Testis (tissue), 3 donors: Measurements from ENCODE around the gene NAXE. TPM values are rescaled to one million over a fixed set of nuclear protein-coding genes. Genes with fewer than 3 reads are reported as not detected.
"Not testable (repeated sequence)": the region's sequence is repeated elsewhere in the genome, so short reads cannot be mapped to it uniquely, and the experiment has no call there.

Experiments used
- DNase-seq: peaks from one replicate; pipeline ENCODE4 v3.0.0-alpha.2; 2019
- H3K27ac ChIP-seq, 2 donors: fragments of 200-600 bp; sonication (generic); one replicate each; pipeline ENCODE4 v1.5.1; 2019
- H3K27me3 ChIP-seq: fragments of 200-600 bp; sonication (generic); one replicate; pipeline ENCODE4 v1.5.1; 2019
- H3K36me3 ChIP-seq: fragments of 200-600 bp; sonication (generic); one replicate; pipeline ENCODE4 v1.5.1; 2017; ENCODE audit warnings: low read depth; ENCODE audit errors: missing control alignments
- H3K4me1 ChIP-seq: fragments of 200-600 bp; sonication (generic); one replicate; pipeline ENCODE4 v1.5.1; 2019
- H3K4me3 ChIP-seq, 2 donors: fragments of 200-600 bp; sonication (generic); one replicate each; pipeline ENCODE4 v1.5.1; 2017 to 2019
- H3K9me3 ChIP-seq: fragments of 200-600 bp; sonication (generic); one replicate; pipeline ENCODE4 v1.5.1; 2017
- CTCF ChIP-seq, 3 experiments: fragments of 450-650 bp in 2 of 3; fragments of 200-600 bp in 1 of 3; sonication (generic) in 1 of 3; IDR thresholded peaks; one replicate each; pipeline ENCODE4 v1.5.1; 2016 to 2019; ENCODE audit warnings: antibody characterized with exemption in 3 of 3, mild to moderate bottlenecking in 2 of 3, moderate library complexity in 1 of 3
- POLR2A ChIP-seq: fragments of 450-650 bp; IDR thresholded peaks from one replicate; pipeline ENCODE4 v1.6.1; 2017; ENCODE audit warnings: antibody characterized with exemption, mild to moderate bottlenecking, moderate library complexity
- WGBS, 2 donors: methylation state at CpG; one replicate each; pipeline ENCODE4 v1.1.5; 2018; 5-methylcytosine and 5-hydroxymethylcytosine counted together
- intact Hi-C: fragments of 100-400 bp; cut with DNase I; formaldehyde crosslinking; loops from one replicate; pipeline ENCODE4 v1.15.1; 2023; ENCODE audit warnings: low total_unique reads
- polyA plus RNA-seq: library from polyadenylated mRNA; stranded (reverse); fragments of 350-450 nt; fragmentation: Illumina TruSeq; extraction: RNeasy Lipid Tissue Mini Kit (QIAGEN cat#74804); gene quantifications from one replicate; pipeline ENCODE4 v1.2.3, GENCODE V29; 2014; ENCODE audit warnings: low read depth, low replicate concordance; ENCODE audit not compliant: insufficient read depth
- total RNA-seq, 2 donors: library from RNA; depleted of rRNA; stranded (reverse); fragments of >200 nt; gene quantifications; one replicate each; pipeline ENCODE4 v1.2.3, GENCODE V29; 2016

Gene NAXE
- total and polyA plus RNA-seq, 3 donors from 2014 or later = 110 to 200 (median 142) TPM

DNA sequence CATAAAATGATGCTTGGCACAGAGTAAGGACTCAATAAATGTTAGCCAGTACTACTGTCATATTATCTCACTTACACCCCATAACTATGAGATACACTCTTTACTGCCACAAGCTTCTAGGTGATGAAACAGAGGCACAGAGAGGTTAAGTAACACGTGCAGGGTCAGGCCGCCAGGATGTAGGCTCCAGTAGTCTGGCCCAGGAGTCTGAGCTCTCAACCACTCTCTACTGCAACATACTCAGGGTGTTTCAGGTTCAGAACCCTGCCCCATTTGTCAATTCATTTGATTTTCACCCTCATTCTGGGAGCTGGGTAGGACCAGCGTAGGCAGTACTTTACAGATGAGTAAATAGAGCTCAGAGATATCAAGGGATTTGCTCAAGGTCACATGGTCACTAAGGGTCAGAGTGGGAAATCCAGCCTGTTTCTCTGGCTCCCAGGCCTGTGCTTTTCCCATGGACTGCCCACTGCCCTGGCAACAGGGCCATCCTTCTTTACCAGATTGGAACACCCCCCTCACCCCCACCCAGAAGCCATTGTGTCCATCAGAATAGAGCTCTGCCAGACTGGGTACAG is 40.4 kb upstream of the NAXE start:
- no peak overlapping the region for H3K4me3 ChIP-seq
- H3K36me3 ChIP-seq = no peaks in the 10 kb centered on the region
- DNase-seq = no peak
- no peaks in the 10 kb centered on the region for H3K4me1 ChIP-seq
- TF ChIP-seq POLR2A (no peak), CTCF (IDR thresholded peaks at IDR 0.05) (no peak)
- no peak overlapping the region for H3K27ac ChIP-seq
- H3K27me3 ChIP-seq = no peaks in the 10 kb centered on the region
- no peaks in the 10 kb centered on the region for H3K9me3 ChIP-seq
- WGBS, 2 donors = 78 to 88% methylated on average over 3 of the region's 3 CpGs
- intact Hi-C loops = no loop called here

GRCh38 chr1:156551869-156552268 is 39.7 kb upstream of the NAXE start:
- TF ChIP-seq CTCF (IDR thresholded peaks at IDR 0.05) (no peak), POLR2A (no peak)
- H3K27me3 ChIP-seq = no peaks in the 10 kb centered on the region
- no peaks in the 10 kb centered on the region for H3K9me3 ChIP-seq
- WGBS, 2 donors = 90 to 94% methylated on average over 6 of the region's 6 CpGs
- H3K27ac ChIP-seq = no peak overlapping the region
- H3K4me3 ChIP-seq = no peak overlapping the region
- no peaks in the 10 kb centered on the region for H3K36me3 ChIP-seq
- no peaks in the 10 kb centered on the region for H3K4me1 ChIP-seq
- intact Hi-C loops = no loop called here
- no peak for DNase-seq

GRCh38 chr1:156552518-156552917 is 39.1 kb upstream of the NAXE start:
- 75 to 76% methylated on average over 5 of the region's 5 CpGs for WGBS, 2 donors
- Histone ChIP-seq H3K36me3 (no peaks in the 10 kb centered on the region), H3K4me1 (no peaks in the 10 kb centered on the region), H3K27me3 (no peaks in the 10 kb centered on the region), H3K27ac (no peak overlapping the region), H3K9me3 (no peaks in the 10 kb centered on the region), H3K4me3 (no peak overlapping the region)
- intact Hi-C loops = no loop called here
- no peak for DNase-seq
- TF ChIP-seq POLR2A (no peak), CTCF (IDR thresholded peaks at IDR 0.05) (no peak)

DNA sequence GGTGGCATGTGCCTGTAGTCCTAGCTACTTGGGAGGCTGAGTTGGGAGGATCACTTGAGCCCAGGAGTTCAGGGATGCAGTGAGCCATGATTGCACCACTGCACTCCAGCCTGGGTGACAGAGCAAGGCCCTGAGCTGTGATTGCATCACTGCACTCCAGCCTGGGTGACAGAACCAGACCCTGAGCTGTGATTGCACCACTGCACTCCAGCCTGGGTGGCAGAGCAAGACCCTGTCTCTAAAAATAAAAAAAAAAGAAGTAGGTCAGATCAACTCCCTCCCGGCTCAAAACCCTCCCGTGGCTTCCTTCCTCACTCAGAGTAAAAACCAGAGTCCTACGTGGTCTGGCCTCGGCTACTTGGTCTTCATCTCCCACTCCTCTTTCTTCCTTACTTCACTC is 38.6 kb upstream of the NAXE start:
- H3K36me3 ChIP-seq, H3K4me1 ChIP-seq, intact Hi-C loops, H3K27me3 ChIP-seq, H3K4me3 ChIP-seq, H3K9me3 ChIP-seq, H3K27ac ChIP-seq: not testable (repeated sequence)
- 84 to 94% methylated on average over 4 of the region's 4 CpGs for WGBS, 2 donors
- peak; percentile 22 for DNase-seq

GRCh38 chr1:156553860-156554485 is 37.6 kb upstream of the NAXE start:
- Histone ChIP-seq H3K27ac (no peak overlapping the region), H3K36me3 (no peaks in the 10 kb centered on the region), H3K4me3 (no peak overlapping the region), H3K27me3 (no peaks in the 10 kb centered on the region), H3K4me1 (no peaks in the 10 kb centered on the region), H3K9me3 (no peaks in the 10 kb centered on the region)
- no peak for DNase-seq
- intact Hi-C loops = no loop called here
- TF ChIP-seq CTCF (IDR thresholded peaks at IDR 0.05) (no peak), POLR2A (no peak)
- 88 to 95% methylated on average over 6 of the region's 6 CpGs for WGBS, 2 donors
